GM21367 (cell line): ENCODE results near the gene MXRA8.
"Not testable (repeated sequence)": the region's sequence is repeated elsewhere in the genome, so short reads cannot be mapped to it uniquely, and the experiment has no call there.

Source experiments
- ATAC-seq: cut with Tn5 transposase; IDR thresholded peaks from one replicate; pipeline ENCODE4 v1.9.1; 2021; ENCODE audit not compliant: unreplicated experiment

The MXRA8 gene

GRCh38 chr1:1370771-1371300 is 12.5 kb upstream of the MXRA8 start:
- no peak for ATAC-seq

GRCh38 chr1:1370094-1370493 is 11.7 kb upstream of the MXRA8 start:
- ATAC-seq = not testable (repeated sequence)

DNA sequence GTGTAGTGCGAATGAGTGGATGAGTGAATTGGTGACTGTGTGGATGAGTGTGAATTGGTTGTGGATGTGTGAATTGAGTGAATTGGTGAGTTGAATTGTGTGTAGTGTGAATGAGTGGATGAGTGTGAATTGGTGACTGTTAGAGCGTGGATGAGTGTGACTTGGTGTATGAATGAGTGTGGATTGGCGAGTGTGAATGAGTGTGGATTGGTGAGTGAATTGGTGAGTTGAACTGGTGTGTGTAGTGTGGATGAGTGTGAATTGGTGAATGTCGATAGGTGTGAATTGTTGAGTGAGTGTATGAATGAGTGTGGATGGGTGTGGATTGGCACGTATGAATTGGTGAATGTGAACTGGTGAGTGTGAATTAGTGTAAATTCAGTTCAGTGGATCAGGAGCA is 9.0 kb upstream of the MXRA8 start:
- ATAC-seq = no peak

DNA sequence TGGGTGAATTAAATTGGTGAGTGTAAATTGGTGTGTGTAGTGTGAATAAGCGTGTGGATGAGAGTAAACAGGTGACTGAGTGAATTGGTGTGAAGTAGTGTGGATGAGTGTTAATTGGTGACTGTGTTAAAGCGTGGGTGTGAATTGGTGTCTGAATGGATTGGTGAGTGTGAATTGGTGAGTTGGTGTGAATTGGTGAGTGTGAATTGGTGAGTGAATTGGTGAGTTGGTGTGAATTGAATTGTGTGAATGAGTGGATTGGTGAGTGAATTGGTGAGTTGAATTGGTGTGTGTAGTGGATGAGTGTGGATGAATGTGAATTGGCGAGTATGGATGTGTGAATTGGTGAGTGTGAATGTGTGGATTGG is 8.3 kb upstream of the MXRA8 start:
- ATAC-seq = no peak

DNA sequence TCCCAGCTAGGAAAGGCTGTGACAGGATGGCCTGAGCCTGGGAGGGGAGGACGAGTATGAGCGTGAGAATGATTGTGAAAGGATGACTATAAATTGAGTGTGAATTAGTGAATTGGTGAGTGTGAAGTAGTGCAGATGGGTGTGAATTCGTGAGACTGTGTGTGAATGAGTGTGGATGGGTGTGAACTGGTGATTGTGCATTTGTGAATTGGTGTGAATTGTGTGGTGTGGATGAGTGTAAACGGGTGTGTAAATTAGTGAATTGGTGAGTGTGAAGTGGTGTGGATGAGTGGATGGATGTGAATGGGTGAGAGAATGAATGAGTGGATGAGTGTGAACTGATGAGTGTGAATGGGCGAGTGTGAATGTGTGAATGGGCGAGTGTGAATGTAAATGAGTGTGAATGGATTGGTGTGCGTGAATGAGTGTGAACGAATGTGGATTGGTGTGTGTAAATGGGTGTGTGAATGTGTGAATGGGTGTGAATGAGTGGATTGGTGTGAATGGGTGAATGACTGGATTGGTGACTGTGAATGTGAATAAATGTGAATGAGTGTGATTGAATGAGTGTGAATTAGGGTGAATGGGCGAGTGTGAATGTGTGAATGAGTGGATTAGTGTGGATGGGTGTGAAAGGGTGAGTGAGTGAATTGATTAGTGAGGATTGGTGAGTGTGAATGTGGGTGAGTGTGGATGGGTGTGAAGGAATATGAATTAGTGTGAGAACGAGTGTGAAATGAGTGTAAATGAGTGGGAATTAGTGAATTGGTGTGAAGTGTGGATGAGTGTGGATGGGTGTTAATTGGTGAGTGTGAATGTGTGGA is 7.7 kb upstream of the MXRA8 start:
- no peak for ATAC-seq

DNA sequence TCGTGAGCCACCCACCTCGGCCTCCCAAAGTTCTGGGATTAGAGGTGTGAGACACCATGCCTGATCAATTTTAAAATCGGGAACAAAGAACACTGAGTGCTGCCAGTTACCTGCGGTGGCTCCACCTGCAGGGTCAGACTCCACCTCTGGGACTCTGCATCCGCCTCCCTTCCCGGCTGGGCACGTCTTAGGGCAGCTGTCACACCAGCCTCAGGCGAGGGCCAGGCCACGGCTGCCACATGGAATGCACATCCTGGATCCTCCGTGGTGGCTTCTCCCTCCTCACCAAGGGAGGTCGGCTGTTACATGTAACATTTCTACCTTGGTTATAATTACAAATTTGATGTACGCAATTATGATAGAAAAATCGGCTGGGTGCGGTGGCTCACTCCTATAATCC is 5.9 kb upstream of the MXRA8 start:
- ATAC-seq = no peak

DNA sequence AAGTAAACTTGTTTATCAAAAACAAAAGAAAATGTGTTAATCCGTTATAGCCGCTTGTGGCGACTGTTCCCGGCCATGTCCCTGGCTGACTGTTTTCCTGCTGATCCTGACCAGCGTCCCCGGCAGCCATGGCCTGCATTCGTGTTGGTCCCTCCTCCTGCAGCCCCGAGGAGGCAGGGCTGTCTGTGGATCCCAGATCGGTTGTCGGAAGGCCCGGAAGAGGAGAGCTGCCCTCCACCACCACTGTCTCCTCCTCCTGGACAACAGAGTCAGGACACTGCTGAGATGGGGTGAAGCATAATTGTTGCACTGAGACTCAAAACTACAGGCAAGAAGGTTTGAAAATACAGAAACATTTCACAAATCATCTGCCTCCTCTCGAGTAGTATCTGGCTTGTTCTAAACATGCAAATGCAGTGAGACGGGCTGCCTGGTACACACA is 3.6 kb upstream of the MXRA8 start:
- ATAC-seq = no peak

- ATAC-seq = no peak
Measured at GRCh38 chr1:1361233-1361981, 3.1 kb upstream of the MXRA8 start.

GRCh38 chr1:1360506-1361169 is 2.3 kb upstream of the MXRA8 start:
- no peak for ATAC-seq

DNA sequence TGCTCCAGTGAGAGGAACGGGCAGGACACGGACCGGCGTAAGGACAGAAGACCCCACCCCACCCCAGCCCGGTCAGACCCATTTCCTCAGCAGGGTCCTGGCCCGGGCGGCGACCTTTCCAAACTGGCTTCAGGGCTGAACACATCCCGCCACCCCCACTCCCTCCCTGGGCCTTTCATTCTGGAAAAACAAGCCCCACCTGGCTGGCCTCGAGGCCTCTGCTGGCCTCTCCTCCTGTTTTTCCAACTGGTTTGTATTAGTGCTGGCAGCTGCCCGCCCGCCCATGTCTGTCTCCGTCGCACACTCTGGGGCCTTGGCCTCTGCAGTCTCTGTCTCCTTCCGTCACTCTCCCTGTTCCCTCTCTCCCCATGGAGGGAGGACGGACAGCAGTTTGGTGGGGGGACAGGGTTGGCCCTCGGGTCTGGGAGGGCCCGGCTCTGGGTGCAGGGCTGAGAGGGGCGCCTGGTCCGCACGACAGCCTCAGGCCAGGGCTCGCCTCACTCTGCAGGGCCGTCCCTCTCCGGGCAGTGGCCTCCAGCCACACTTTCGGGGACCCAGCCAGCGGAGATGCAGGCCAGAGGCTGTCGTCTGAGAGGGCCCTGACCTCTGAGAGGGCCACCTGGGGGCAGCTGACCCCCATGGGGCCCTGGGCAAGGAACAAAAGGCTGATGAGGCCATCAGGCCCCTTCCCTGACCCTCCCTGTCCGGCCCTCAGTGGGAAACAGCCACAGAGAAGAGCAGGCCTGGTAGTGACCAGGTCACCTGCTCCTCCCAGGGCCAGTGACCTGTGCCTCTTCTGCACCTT is 1.5 kb upstream of the MXRA8 start:
- no peak for ATAC-seq

DNA sequence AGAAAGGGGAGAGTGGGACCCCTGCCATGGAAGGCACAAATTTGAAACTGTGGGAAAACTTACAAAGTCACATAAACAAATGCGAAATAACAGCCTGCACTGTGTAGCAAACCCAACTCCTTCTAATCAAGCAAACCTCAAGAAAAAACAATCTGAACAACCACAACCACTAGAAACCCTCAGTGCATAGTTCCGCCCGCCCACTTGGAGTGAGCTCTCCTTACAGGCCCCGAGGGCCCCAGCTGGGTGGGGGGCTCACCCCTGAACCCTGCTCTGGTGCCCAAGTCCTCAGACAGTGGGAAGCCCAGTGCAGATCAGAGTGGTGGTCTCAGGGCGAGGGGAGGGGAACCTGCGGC is 931 bp upstream of the MXRA8 start:
- ATAC-seq = no peak

- no peak for ATAC-seq
Measured at GRCh38 chr1:1357871-1358432, 403 bp downstream of the MXRA8 start.

DNA sequence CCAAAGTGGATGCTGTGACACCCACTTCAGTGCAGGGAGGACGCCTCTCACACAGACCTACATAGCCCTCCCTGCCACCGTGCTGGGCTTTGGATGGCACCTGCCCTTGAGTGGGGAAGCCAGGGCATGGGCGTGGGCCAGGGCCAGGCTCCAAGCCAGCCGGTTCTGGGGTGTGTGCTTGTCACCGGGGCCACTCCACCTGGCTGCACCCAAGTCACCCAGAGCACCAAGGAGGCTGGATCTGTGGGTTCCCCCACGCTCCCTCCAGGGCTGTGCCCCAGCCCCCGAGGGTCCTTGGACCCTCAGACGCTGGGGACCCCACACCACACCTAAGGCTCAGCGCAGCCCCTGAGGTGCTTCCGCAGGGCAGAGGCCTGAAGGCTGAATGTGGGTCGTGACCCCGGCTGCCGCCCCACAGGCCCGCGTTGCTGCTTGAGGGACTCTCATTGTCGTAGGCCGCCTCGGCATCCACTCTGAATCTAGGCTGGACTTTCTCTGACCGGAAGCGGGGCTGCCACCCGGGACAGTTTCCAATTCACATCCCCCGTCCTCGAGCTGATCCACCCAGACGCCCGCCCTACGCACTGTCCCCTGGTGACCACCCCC is 1.5 kb downstream of the MXRA8 start:
- ATAC-seq = no peak

- ATAC-seq = no peak
Measured at GRCh38 chr1:1356166-1356795, 2.1 kb downstream of the MXRA8 start.

DNA sequence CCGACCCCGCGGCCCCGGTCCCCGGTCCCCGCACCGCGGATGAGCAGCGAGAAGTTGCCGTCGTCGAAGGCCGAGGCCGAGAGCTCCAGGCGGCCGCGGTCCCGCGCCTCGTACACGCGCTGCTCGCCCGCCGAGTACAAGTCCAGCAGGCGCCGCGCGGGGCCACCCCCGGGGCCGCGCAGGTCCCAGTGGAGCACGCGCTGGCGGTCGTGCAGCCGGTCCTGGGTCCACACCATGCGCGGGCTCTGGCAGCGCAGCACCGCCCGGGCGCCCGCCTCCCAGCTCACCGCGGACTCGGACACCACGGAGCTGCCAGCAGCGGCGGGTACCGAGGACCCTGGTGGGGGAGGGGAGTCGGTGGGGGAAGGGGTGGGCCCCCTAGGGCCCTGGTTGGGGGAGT is 2.9 kb downstream of the MXRA8 start:
- ATAC-seq = no peak

DNA sequence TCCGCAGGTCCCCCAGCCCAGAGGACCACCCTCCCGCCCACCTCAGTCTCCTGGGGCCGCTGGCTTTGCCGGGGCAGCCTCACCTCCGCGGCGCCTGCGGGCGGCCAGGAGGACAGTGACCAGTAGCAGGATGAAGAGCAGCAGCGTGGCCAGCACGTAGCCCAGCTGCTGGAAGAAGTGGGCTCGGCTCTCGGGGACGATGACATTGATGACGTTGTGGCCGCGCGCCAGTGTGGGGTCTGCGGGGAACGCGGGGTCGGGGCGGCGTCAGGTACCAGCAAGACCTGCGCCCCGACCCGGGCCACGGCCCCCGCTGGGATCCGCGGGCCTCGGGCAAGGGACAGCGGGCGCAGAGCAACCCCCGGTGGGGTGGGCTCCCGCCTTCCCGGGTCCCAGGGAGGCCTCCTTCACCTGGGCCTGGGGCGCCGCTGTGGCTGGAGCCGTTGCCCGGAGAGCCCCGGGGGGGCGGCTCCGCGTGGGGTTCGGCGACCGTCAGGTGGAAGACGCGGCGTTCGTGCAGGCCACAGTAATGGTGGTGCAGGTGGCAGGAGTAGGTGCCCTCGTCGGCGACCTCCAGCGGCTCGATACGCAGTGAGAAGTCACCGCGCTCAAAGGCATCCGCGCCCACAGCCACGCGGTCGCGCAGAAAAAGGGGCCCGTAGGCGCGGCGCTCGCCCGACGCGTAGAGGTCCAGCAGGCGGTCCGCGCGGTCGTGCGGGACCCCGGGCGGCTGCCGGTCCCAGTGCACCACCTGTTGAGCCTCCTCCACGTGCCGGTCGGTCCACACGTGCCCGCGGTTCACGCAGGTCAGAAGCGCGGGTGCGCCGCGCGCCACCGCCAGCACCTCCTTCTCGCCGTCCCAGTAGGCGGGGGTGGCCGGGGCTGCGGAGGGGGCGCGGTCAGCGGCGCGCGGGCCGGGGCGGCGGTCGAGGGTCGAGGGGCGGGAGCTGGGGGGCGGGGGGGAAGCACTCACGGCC is 3.8 kb downstream of the MXRA8 start:
- ATAC-seq = no peak

GRCh38 chr1:1353389-1354151 is 4.8 kb downstream of the MXRA8 start:
- ATAC-seq = no peak
